B cell (primary cell): Measurements from ENCODE around the gene MEIOB. TPM values are rescaled to one million over a fixed set of nuclear protein-coding genes. Genes with fewer than 3 reads are reported as not detected.

ENCODE experiments used
- ATAC-seq: fragments of 200-7000 bp; cut with Tn5 transposase; one replicate; pipeline ENCODE4 v1.10.0; 2021; ENCODE audit warnings: low read depth, mild to moderate bottlenecking, moderate number of reproducible peaks, moderate library complexity
- CTCF ChIA-PET: fragments of 350-600 bp; sonication (Branson Sonifier 250); formaldehyde crosslinking; loops from one replicate; lab custom pipeline; 2021; ENCODE audit warnings: antibody characterized with exemption, inconsistent platforms; lab: Charles Lee
- POLR2A ChIA-PET: fragments of 350-600 bp; sonication (Branson Sonifier 250); formaldehyde crosslinking; loops from one replicate; lab custom pipeline; 2021; ENCODE audit warnings: antibody characterized with exemption; lab: Charles Lee
- DNase-seq: peaks from one replicate; pipeline ENCODE4 v3.0.0; 2013
- H2AFZ ChIP-seq: 2 replicates; pipeline ENCODE4 v1.6.1; 2012; ENCODE audit warnings: mild to moderate bottlenecking, low read depth, low read length; ENCODE audit not compliant: insufficient read depth, poor library complexity, severe bottlenecking
- H3K27ac ChIP-seq, 2 donors: 1 replicate in 1 of 2; 2 replicates in 1 of 2; pipeline ENCODE4 v1.5.1; 2012 to 2013; ENCODE audit warnings: low read length in 2 of 2, mild to moderate bottlenecking in 2 of 2, moderate library complexity in 1 of 2
- H3K27me3 ChIP-seq, 4 experiments: fragments of 200-600 bp in 1 of 4; sonication (generic) in 1 of 4; replicated peaks in 1 of 4; 1 replicate in 2 of 4; 2 replicates in 2 of 4; pipeline versions ENCODE4 v1.6.1 to v1.7.0; 2013 to 2016; ENCODE audit warnings: low read length in 3 of 4, mild to moderate bottlenecking in 2 of 4, mixed read lengths in 1 of 4, moderate library complexity in 1 of 4; ENCODE audit not compliant: insufficient read depth in 4 of 4, control insufficient read depth in 3 of 4; ENCODE audit errors: control extremely low read depth in 1 of 4
- H3K36me3 ChIP-seq, 2 experiments: replicated peaks in 1 of 2; 1 replicate in 1 of 2; 2 replicates in 1 of 2; pipeline versions ENCODE4 v1.6.1 to v1.7.1; 2013; ENCODE audit warnings: low read length in 1 of 2; ENCODE audit not compliant: insufficient read depth in 2 of 2, control insufficient read depth in 1 of 2; ENCODE audit errors: control extremely low read depth in 1 of 2, extremely low read depth in 1 of 2
- H3K4me1 ChIP-seq, 2 donors: fragments of 200-600 bp in 1 of 2; sonication (generic) in 1 of 2; 1 replicate in 1 of 2; 2 replicates in 1 of 2; pipeline versions ENCODE4 v1.5.1 to v1.6.1; 2013 to 2017; ENCODE audit warnings: low read length in 2 of 2; ENCODE audit not compliant: control insufficient read depth in 2 of 2, insufficient read depth in 2 of 2
- H3K4me2 ChIP-seq: replicated peaks from 2 replicates; pipeline ENCODE3; 2012; ENCODE audit warnings: mild to moderate bottlenecking, low read depth, low read length; ENCODE audit not compliant: poor library complexity, severe bottlenecking
- H3K4me3 ChIP-seq, 5 experiments: fragments of 200-600 bp in 1 of 5; sonication (generic) in 1 of 5; 1 replicate in 3 of 5; 2 replicates in 2 of 5; pipeline versions ENCODE4 v1.5.1 to v1.7.0; 2011 to 2016; ENCODE audit warnings: low read length in 4 of 5, mild to moderate bottlenecking in 4 of 5, low read depth in 2 of 5, control low read depth in 1 of 5, moderate library complexity in 1 of 5; ENCODE audit not compliant: insufficient read depth in 1 of 5; ENCODE audit errors: control extremely low read depth in 1 of 5, extremely low read depth in 1 of 5
- H3K79me2 ChIP-seq: fragments of 200-600 bp; sonication (generic); one replicate; pipeline ENCODE4 v1.6.0; 2016; ENCODE audit warnings: low read length; ENCODE audit not compliant: control insufficient read depth, insufficient read depth
- H3K9ac ChIP-seq: fragments of 200-600 bp; sonication (generic); 2 replicates; pipeline ENCODE4 v1.6.1; 2017; ENCODE audit warnings: mild to moderate bottlenecking, low read length, moderate library complexity
- H3K9me3 ChIP-seq, 3 donors: one replicate each; pipeline versions ENCODE4 v1.6.1 to v1.7.1; 2013; ENCODE audit warnings: low read length in 2 of 3; ENCODE audit not compliant: control insufficient read depth in 2 of 3, insufficient read depth in 1 of 3; ENCODE audit errors: control extremely low read depth in 1 of 3
- H4K20me1 ChIP-seq: 2 replicates; pipeline ENCODE4 v1.6.0; 2012; ENCODE audit warnings: mild to moderate bottlenecking, low read length; ENCODE audit not compliant: insufficient read depth, control insufficient read depth, poor library complexity, severe bottlenecking
- H3K27ac Mint-ChIP-seq: one replicate; pipeline ENCODE4 v1.8.0; 2021; ENCODE audit warnings: mixed read lengths
- H3K27me3 Mint-ChIP-seq: one replicate; pipeline ENCODE4 v1.8.0; 2021; ENCODE audit warnings: mixed read lengths
- H3K4me1 Mint-ChIP-seq: one replicate; pipeline ENCODE4 v1.8.0; 2021; ENCODE audit warnings: mixed read lengths
- H3K4me3 Mint-ChIP-seq: one replicate; pipeline ENCODE4 v1.8.0; 2021; ENCODE audit warnings: mixed read lengths
- H3K9me3 Mint-ChIP-seq: one replicate; pipeline ENCODE4 v1.8.0; 2022; ENCODE audit warnings: mixed read lengths; ENCODE audit not compliant: insufficient read depth
- CTCF ChIP-seq: fragments of 200-600 bp; IDR thresholded peaks from one replicate; pipeline ENCODE4 v1.8.0; 2022; ENCODE audit warnings: antibody characterized with exemption, mild to moderate bottlenecking
- EZH2 ChIP-seq: IDR thresholded peaks from 2 replicates; pipeline ENCODE4 v1.6.1; 2012; ENCODE audit warnings: borderline replicate concordance, low read depth, mild to moderate bottlenecking, moderate library complexity, low read length; ENCODE audit not compliant: insufficient read depth, poor library complexity, severe bottlenecking
- WGBS: methylation state at CpG from one replicate; pipeline ENCODE4 v1.1.5; 2013; ENCODE audit warnings: missing lambda C conversion rate; ENCODE audit not compliant: insufficient coverage; 5-methylcytosine and 5-hydroxymethylcytosine counted together
- intact Hi-C: fragments of 100-400 bp; cut with micrococcal nuclease; formaldehyde crosslinking; loops from one replicate; pipeline ENCODE4 v1.10.0; 2022
- polyA plus RNA-seq: library from polyadenylated mRNA; depleted of rRNA; stranded (reverse); fragments of >200 nt; gene quantifications from 2 replicates; pipeline ENCODE4 v1.2.3, GENCODE V29; 2012
- total RNA-seq, 2 donors: library from RNA; stranded (reverse); fragments of 120-200 nt in 1 of 2; gene quantifications; 1 replicate in 1 of 2; 2 replicates in 1 of 2; pipeline versions ENCODE4 v1.2.3 to v1.2.4, GENCODE V29; 2013 to 2022

The MEIOB gene
- total and polyA plus RNA-seq, 2 donors (not counting 1 experiment from before 2014, with no cell fraction given): not detected

GRCh38 chr16:1858189-1858865 is 13.6 kb downstream of the MEIOB start:
- peaks cover 44% of the 10 kb centered on the region for H3K27me3 Mint-ChIP-seq
- peaks cover 0 to 29% (median 9%) of the 10 kb centered on the region in 4 experiments for H3K27me3 ChIP-seq
- no peak overlapping the region for H2AFZ ChIP-seq
- 37% methylated on average over 6 of the region's 8 CpGs for WGBS
- ChIA-PET POLR2A (no interaction called here), CTCF (interaction anchor here (0.6 kb wide), 1 partner anchor 339 kb away, joined by 3 read pairs; no protein-coding TSS in a partner anchor)
- no peaks in the 10 kb centered on the region for H3K4me1 ChIP-seq
- no peak overlapping the region for H3K27ac Mint-ChIP-seq
- H3K4me3 ChIP-seq: no peak overlapping the region
- no peaks in the 10 kb centered on the region for H3K36me3 ChIP-seq
- TF ChIP-seq EZH2 (no peak), CTCF (no peak)
- no peak overlapping the region for H3K4me3 Mint-ChIP-seq
- no peaks in the 10 kb centered on the region for H4K20me1 ChIP-seq
- no peak overlapping the region for H3K9ac ChIP-seq
- H3K79me2 ChIP-seq: no peaks in the 10 kb centered on the region
- DNase-seq (no peak), ATAC-seq (no peak)
- H3K9me3 ChIP-seq: no peaks in the 10 kb centered on the region
- H3K4me1 Mint-ChIP-seq: no peaks in the 10 kb centered on the region
- no peak overlapping the region for H3K4me2 ChIP-seq
- H3K27ac ChIP-seq: no peak overlapping the region
- intact Hi-C loops: no loop called here
- H3K9me3 Mint-ChIP-seq: no peaks in the 10 kb centered on the region

GRCh38 chr16:1857433-1858097 is 14.4 kb downstream of the MEIOB start:
- ChIA-PET POLR2A (no interaction called here), CTCF (no interaction called here)
- no peak overlapping the region for H3K4me3 Mint-ChIP-seq
- intact Hi-C loops: no loop called here
- no peaks in the 10 kb centered on the region for H3K4me1 Mint-ChIP-seq
- no peaks in the 10 kb centered on the region for H3K4me1 ChIP-seq
- H3K9me3 Mint-ChIP-seq: no peaks in the 10 kb centered on the region
- WGBS: 70% methylated on average over 3 of the region's 5 CpGs
- H2AFZ ChIP-seq: no peak overlapping the region
- no peaks in the 10 kb centered on the region for H4K20me1 ChIP-seq
- no peak overlapping the region for H3K27ac Mint-ChIP-seq
- no peak overlapping the region for H3K27ac ChIP-seq
- no peaks in the 10 kb centered on the region for H3K36me3 ChIP-seq
- no peak for ATAC-seq
- H3K27me3 ChIP-seq: peaks cover 0 to 29% (median 9%) of the 10 kb centered on the region in 4 experiments
- no peak overlapping the region for H3K4me3 ChIP-seq
- H3K9me3 ChIP-seq: no peaks in the 10 kb centered on the region
- no peak for DNase-seq
- H3K79me2 ChIP-seq: no peaks in the 10 kb centered on the region
- H3K9ac ChIP-seq: no peak overlapping the region
- no peak overlapping the region for H3K4me2 ChIP-seq
- peaks cover 47% of the 10 kb centered on the region for H3K27me3 Mint-ChIP-seq
- no peak for TF ChIP-seq CTCF
- TF ChIP-seq EZH2: no peak
